ENCODE measurements around the gene CCDC57. TPM values are rescaled to one million over a fixed set of nuclear protein-coding genes. Genes with fewer than 3 reads are reported as not detected.
"Not testable (repeated sequence)": the region's sequence is repeated elsewhere in the genome, so short reads cannot be mapped to it uniquely, and the experiment has no call there.

CCDC57 gene
- total RNA-seq, 5 donors from 2014 or later (not counting 1 experiment from before 2014, with no cell fraction given): 86.4 to 127 (median 103) TPM

GRCh38 chr17:82175951-82176350, 36.7 kb downstream of the CCDC57 start:
- H3K27me3 Mint-ChIP-seq: no peaks in the 10 kb centered on the region
- H3K27ac ChIP-seq (ENCODE audit: low read length): no peak overlapping the region
- H3K9me3 ChIP-seq: no peaks in the 10 kb centered on the region
- no peak overlapping the region for H3K27ac Mint-ChIP-seq
- no peaks in the 10 kb centered on the region for H3K9me3 Mint-ChIP-seq
- H3K36me3 Mint-ChIP-seq: peaks cover 29% of the 10 kb centered on the region
- ATAC-seq (replicated peaks in 1 of 4) (no peak), DNase-seq (no peak)
- ChIA-PET CTCF (no interaction called here), POLR2A (no interaction called here)
- H3K4me1 ChIP-seq (ENCODE audit: control insufficient read depth in 1 of 2, extremely low read depth in 1 of 2, insufficient read depth in 2 of 2, low read length in 2 of 2): no peaks in the 10 kb centered on the region
- H3K4me1 Mint-ChIP-seq: no peaks in the 10 kb centered on the region
- no peak overlapping the region for H3K4me3 ChIP-seq (ENCODE audit: control insufficient read depth in 1 of 2, extremely low read depth in 1 of 2, low read length in 1 of 2)
- 81% methylated on average over 4 of the region's 4 CpGs for WGBS (ENCODE audit: insufficient coverage)
- H3K36me3 ChIP-seq (ENCODE audit: control insufficient read depth in 2 of 2, extremely low read depth in 1 of 2, insufficient read depth in 1 of 2, low read length in 1 of 2): peaks cover 11 to 16% of the 10 kb centered on the region in 2 donors
- H3K27me3 ChIP-seq (replicated peaks in 1 of 2; ENCODE audit: control insufficient read depth in 2 of 2, extremely low read depth in 1 of 2, insufficient read depth in 2 of 2, low read length in 1 of 2): no peaks in the 10 kb centered on the region
- no peak overlapping the region for H3K4me3 Mint-ChIP-seq

- H3K4me3 ChIP-seq (ENCODE audit: control insufficient read depth in 1 of 2, extremely low read depth in 1 of 2, low read length in 1 of 2): no peak overlapping the region
- CTCF ChIA-PET: no interaction called here
- H3K9me3 ChIP-seq: no peaks in the 10 kb centered on the region
- H3K27me3 ChIP-seq (replicated peaks in 1 of 2; ENCODE audit: control insufficient read depth in 2 of 2, extremely low read depth in 1 of 2, insufficient read depth in 2 of 2, low read length in 1 of 2): no peaks in the 10 kb centered on the region
- H3K36me3 ChIP-seq (ENCODE audit: control insufficient read depth in 2 of 2, extremely low read depth in 1 of 2, insufficient read depth in 1 of 2, low read length in 1 of 2): peaks cover 12 to 19% of the 10 kb centered on the region in 2 donors
- H3K36me3 Mint-ChIP-seq: peaks cover 34% of the 10 kb centered on the region
- no peaks in the 10 kb centered on the region for H3K9me3 Mint-ChIP-seq
- no peak overlapping the region for H3K4me3 Mint-ChIP-seq
- DNase-seq: no peak
- WGBS (ENCODE audit: insufficient coverage): 99% methylated on average over 8 of the region's 10 CpGs
- no peak for ATAC-seq (replicated peaks in 1 of 4)
- H3K4me1 Mint-ChIP-seq: no peaks in the 10 kb centered on the region
- no peak overlapping the region for H3K27ac Mint-ChIP-seq
- no peaks in the 10 kb centered on the region for H3K27me3 Mint-ChIP-seq
- H3K27ac ChIP-seq (ENCODE audit: low read length): no peak overlapping the region
- no peaks in the 10 kb centered on the region for H3K4me1 ChIP-seq (ENCODE audit: control insufficient read depth in 1 of 2, extremely low read depth in 1 of 2, insufficient read depth in 2 of 2, low read length in 2 of 2)
- POLR2A ChIA-PET: interaction anchor here in 1 of 2 donors (0.5 kb wide), 1 partner anchor 1245 kb away, joined by 3 read pairs; no protein-coding TSS in a partner anchor
Observed at GRCh38 chr17:82175201-82175600, 37.4 kb downstream of the CCDC57 start.

- H3K36me3 Mint-ChIP-seq: peaks cover 38% of the 10 kb centered on the region
- H3K4me1 ChIP-seq (ENCODE audit: control insufficient read depth in 1 of 2, extremely low read depth in 1 of 2, insufficient read depth in 2 of 2, low read length in 2 of 2); H3K27ac ChIP-seq (ENCODE audit: low read length); ATAC-seq (replicated peaks in 1 of 4); H3K4me1 Mint-ChIP-seq; POLR2A ChIA-PET; H3K9me3 Mint-ChIP-seq; CTCF ChIA-PET; H3K4me3 Mint-ChIP-seq; H3K4me3 ChIP-seq (ENCODE audit: control insufficient read depth in 1 of 2, extremely low read depth in 1 of 2, low read length in 1 of 2); H3K27me3 Mint-ChIP-seq; H3K9me3 ChIP-seq; H3K27ac Mint-ChIP-seq; H3K27me3 ChIP-seq (replicated peaks in 1 of 2; ENCODE audit: control insufficient read depth in 2 of 2, extremely low read depth in 1 of 2, insufficient read depth in 2 of 2, low read length in 1 of 2); DNase-seq: not testable (repeated sequence)
- 94% methylated on average over 16 of the region's 17 CpGs for WGBS (ENCODE audit: insufficient coverage)
- H3K36me3 ChIP-seq (ENCODE audit: control insufficient read depth in 2 of 2, extremely low read depth in 1 of 2, insufficient read depth in 1 of 2, low read length in 1 of 2): peaks cover 12 to 16% of the 10 kb centered on the region in 2 donors
Observed at GRCh38 chr17:82174042-82174857, 38.4 kb downstream of the CCDC57 start.

GRCh38 chr17:82173351-82174041, 39.1 kb downstream of the CCDC57 start:
- Mint-ChIP-seq H3K4me3 (no peak overlapping the region), H3K36me3 (peaks cover 41% of the 10 kb centered on the region), H3K27me3 (no peaks in the 10 kb centered on the region), H3K27ac (no peak overlapping the region), H3K4me1 (peaks cover 0 to 7% (median 3%) of the 10 kb centered on the region in 3 donors), H3K9me3 (no peaks in the 10 kb centered on the region)
- H3K9me3 ChIP-seq: no peaks in the 10 kb centered on the region
- ATAC-seq (replicated peaks in 1 of 4): no peak
- no peak for DNase-seq
- H3K4me3 ChIP-seq (ENCODE audit: control insufficient read depth in 1 of 2, extremely low read depth in 1 of 2, low read length in 1 of 2): no peak overlapping the region
- ChIA-PET POLR2A (no interaction called here), CTCF (no interaction called here)
- 95% methylated on average over 13 of the region's 18 CpGs for WGBS (ENCODE audit: insufficient coverage)
- peaks cover 12 to 13% of the 10 kb centered on the region in 2 donors for H3K36me3 ChIP-seq (ENCODE audit: control insufficient read depth in 2 of 2, extremely low read depth in 1 of 2, insufficient read depth in 1 of 2, low read length in 1 of 2)
- no peaks in the 10 kb centered on the region for H3K4me1 ChIP-seq (ENCODE audit: control insufficient read depth in 1 of 2, extremely low read depth in 1 of 2, insufficient read depth in 2 of 2, low read length in 2 of 2)
- H3K27ac ChIP-seq (ENCODE audit: low read length): no peak overlapping the region
- no peaks in the 10 kb centered on the region for H3K27me3 ChIP-seq (replicated peaks in 1 of 2; ENCODE audit: control insufficient read depth in 2 of 2, extremely low read depth in 1 of 2, insufficient read depth in 2 of 2, low read length in 1 of 2)

GRCh38 chr17:82172486-82173160, 40.0 kb downstream of the CCDC57 start:
- H3K27ac Mint-ChIP-seq: no peak overlapping the region
- no peak for DNase-seq

GRCh38 chr17:82171750-82172375, 40.8 kb downstream of the CCDC57 start:
- CTCF ChIA-PET: interaction anchor here in 1 of 2 donors (0.6 kb wide), 2 partner anchors 17 to 301 kb away, joined by 3 to 4 read pairs; no protein-coding TSS in a partner anchor

More at GRCh38 chr17:82172486-82173160, 40.0 kb downstream of the CCDC57 start:
- no peaks in the 10 kb centered on the region for H3K4me1 ChIP-seq (ENCODE audit: control insufficient read depth in 1 of 2, extremely low read depth in 1 of 2, insufficient read depth in 2 of 2, low read length in 2 of 2)
- H3K27me3 Mint-ChIP-seq: no peaks in the 10 kb centered on the region
- POLR2A ChIA-PET: no interaction called here
- peaks cover 12 to 13% of the 10 kb centered on the region in 2 donors for H3K36me3 ChIP-seq (ENCODE audit: control insufficient read depth in 2 of 2, extremely low read depth in 1 of 2, insufficient read depth in 1 of 2, low read length in 1 of 2)
- H3K4me3 Mint-ChIP-seq: no peak overlapping the region
- no peak for ATAC-seq (replicated peaks in 1 of 4)
- H3K9me3 ChIP-seq: no peaks in the 10 kb centered on the region
- 97% methylated on average over 6 of the region's 18 CpGs for WGBS (ENCODE audit: insufficient coverage)
- H3K4me3 ChIP-seq (ENCODE audit: control insufficient read depth in 1 of 2, extremely low read depth in 1 of 2, low read length in 1 of 2): no peak overlapping the region
- H3K27me3 ChIP-seq (replicated peaks in 1 of 2; ENCODE audit: control insufficient read depth in 2 of 2, extremely low read depth in 1 of 2, insufficient read depth in 2 of 2, low read length in 1 of 2): no peaks in the 10 kb centered on the region
- no peak overlapping the region for H3K27ac ChIP-seq (ENCODE audit: low read length)
- H3K4me1 Mint-ChIP-seq: peaks cover 0 to 7% (median 3%) of the 10 kb centered on the region in 3 donors
- CTCF ChIA-PET: interaction anchor here in 1 of 2 donors (0.6 kb wide), 2 partner anchors 18 to 300 kb away, joined by 3 to 4 read pairs; no protein-coding TSS in a partner anchor
- peaks cover 49% of the 10 kb centered on the region for H3K36me3 Mint-ChIP-seq
- no peaks in the 10 kb centered on the region for H3K9me3 Mint-ChIP-seq

More at GRCh38 chr17:82171750-82172375, 40.8 kb downstream of the CCDC57 start:
- H3K36me3 Mint-ChIP-seq: peaks cover 49% of the 10 kb centered on the region
- ATAC-seq (replicated peaks in 1 of 4): no peak
- no peak overlapping the region for H3K27ac ChIP-seq (ENCODE audit: low read length)
- H3K36me3 ChIP-seq (ENCODE audit: control insufficient read depth in 2 of 2, extremely low read depth in 1 of 2, insufficient read depth in 1 of 2, low read length in 1 of 2): peaks cover 12 to 13% of the 10 kb centered on the region in 2 donors
- 96% methylated on average over 10 of the region's 14 CpGs for WGBS (ENCODE audit: insufficient coverage)
- H3K4me3 ChIP-seq (ENCODE audit: control insufficient read depth in 1 of 2, extremely low read depth in 1 of 2, low read length in 1 of 2): no peak overlapping the region
- POLR2A ChIA-PET: no interaction called here
- H3K27me3 ChIP-seq (replicated peaks in 1 of 2; ENCODE audit: control insufficient read depth in 2 of 2, extremely low read depth in 1 of 2, insufficient read depth in 2 of 2, low read length in 1 of 2): no peaks in the 10 kb centered on the region
- no peak for DNase-seq
- H3K4me1 ChIP-seq (ENCODE audit: control insufficient read depth in 1 of 2, extremely low read depth in 1 of 2, insufficient read depth in 2 of 2, low read length in 2 of 2): no peaks in the 10 kb centered on the region
- H3K27me3 Mint-ChIP-seq: no peaks in the 10 kb centered on the region
- H3K9me3 ChIP-seq: no peaks in the 10 kb centered on the region
- no peak overlapping the region for H3K4me3 Mint-ChIP-seq
- H3K4me1 Mint-ChIP-seq: peaks cover 0 to 7% (median 3%) of the 10 kb centered on the region in 3 donors
- H3K27ac Mint-ChIP-seq: no peak overlapping the region
- no peaks in the 10 kb centered on the region for H3K9me3 Mint-ChIP-seq
